IPS-20b (cell line): ENCODE results near the gene NOS2.

ENCODE experiments used
- H3K27ac ChIP-seq: one replicate; pipeline ENCODE4 v1.5.1; 2013; ENCODE audit warnings: low read length
- H3K27me3 ChIP-seq: 2 replicates; pipeline ENCODE4 v1.6.1; 2013; ENCODE audit warnings: mild to moderate bottlenecking, low read length, inconsistent platforms; ENCODE audit not compliant: insufficient read depth
- H3K36me3 ChIP-seq: 2 replicates; pipeline ENCODE4 v1.6.1; 2013; ENCODE audit warnings: low read depth, mild to moderate bottlenecking, inconsistent platforms, low read length, moderate library complexity; ENCODE audit not compliant: insufficient read depth
- H3K4me1 ChIP-seq: 2 replicates; pipeline ENCODE4 v1.6.1; 2013; ENCODE audit warnings: mild to moderate bottlenecking, control low read depth, inconsistent platforms, low read length, moderate library complexity; ENCODE audit not compliant: insufficient read depth
- H3K4me3 ChIP-seq: 2 replicates; pipeline ENCODE4 v1.5.1; 2013; ENCODE audit warnings: mild to moderate bottlenecking, low read length, inconsistent platforms
- H3K9ac ChIP-seq: 2 replicates; pipeline ENCODE4 v1.6.1; 2013; ENCODE audit warnings: low read depth, mild to moderate bottlenecking, inconsistent platforms, low read length, moderate library complexity
- H3K9me3 ChIP-seq: 2 replicates; pipeline ENCODE4 v1.6.1; 2013; ENCODE audit warnings: mild to moderate bottlenecking, low read depth, low read length, inconsistent platforms; ENCODE audit not compliant: insufficient read depth

NOS2 gene

GRCh38 chr17:27817731-27818130 is 17.4 kb upstream of the NOS2 start:
- no peak overlapping the region for H3K4me3 ChIP-seq
- H3K27ac ChIP-seq = no peak overlapping the region
- H3K27me3 ChIP-seq = no peaks in the 10 kb centered on the region
- peaks cover 14% of the 10 kb centered on the region; the same call in 1 of the 2 replicates for H3K9me3 ChIP-seq
- no peak overlapping the region for H3K9ac ChIP-seq
- H3K4me1 ChIP-seq = no peaks in the 10 kb centered on the region
- no peaks in the 10 kb centered on the region for H3K36me3 ChIP-seq

DNA sequence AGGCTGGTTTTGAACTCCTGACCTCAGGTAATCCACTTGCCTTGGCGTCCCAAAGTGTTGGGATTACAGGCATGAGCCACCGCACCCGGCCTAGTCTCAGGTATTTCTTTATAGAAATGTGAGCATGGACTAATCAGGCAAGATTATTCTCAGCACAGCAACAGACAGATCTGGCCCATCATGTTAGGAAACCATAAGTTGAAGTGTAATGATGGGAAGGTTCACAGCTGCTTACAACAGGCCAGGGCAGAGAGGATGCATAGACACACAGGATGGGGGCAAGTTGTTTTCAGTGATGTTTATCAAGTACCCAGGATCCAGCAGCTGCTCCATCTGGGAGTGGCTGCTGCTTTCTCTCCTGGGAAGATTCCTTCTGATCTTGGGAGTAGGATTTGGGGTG is 16.6 kb upstream of the NOS2 start:
- Histone ChIP-seq H3K4me1 (no peaks in the 10 kb centered on the region), H3K36me3 (no peaks in the 10 kb centered on the region), H3K9me3 (peaks cover 9% of the 10 kb centered on the region; the same call in 1 of the 2 replicates), H3K9ac (no peak overlapping the region), H3K4me3 (no peak overlapping the region), H3K27me3 (no peaks in the 10 kb centered on the region), H3K27ac (no peak overlapping the region)

GRCh38 chr17:27811961-27812360 is 11.6 kb upstream of the NOS2 start:
- no peak overlapping the region for H3K27ac ChIP-seq
- no peaks in the 10 kb centered on the region for H3K36me3 ChIP-seq
- no peaks in the 10 kb centered on the region; the same call in 1 of the 2 replicates for H3K4me1 ChIP-seq
- H3K9me3 ChIP-seq = no peaks in the 10 kb centered on the region
- no peak overlapping the region for H3K4me3 ChIP-seq
- H3K27me3 ChIP-seq = no peaks in the 10 kb centered on the region
- H3K9ac ChIP-seq = no peak overlapping the region

GRCh38 chr17:27810902-27811557 is 10.7 kb upstream of the NOS2 start:
- Histone ChIP-seq H3K36me3 (no peaks in the 10 kb centered on the region), H3K9me3 (no peaks in the 10 kb centered on the region), H3K9ac (no peak overlapping the region), H3K27ac (no peak overlapping the region), H3K4me1 (no peaks in the 10 kb centered on the region; the same call in 1 of the 2 replicates), H3K27me3 (peaks cover 5% of the 10 kb centered on the region; the same call in 1 of the 2 replicates), H3K4me3 (no peak overlapping the region)

DNA sequence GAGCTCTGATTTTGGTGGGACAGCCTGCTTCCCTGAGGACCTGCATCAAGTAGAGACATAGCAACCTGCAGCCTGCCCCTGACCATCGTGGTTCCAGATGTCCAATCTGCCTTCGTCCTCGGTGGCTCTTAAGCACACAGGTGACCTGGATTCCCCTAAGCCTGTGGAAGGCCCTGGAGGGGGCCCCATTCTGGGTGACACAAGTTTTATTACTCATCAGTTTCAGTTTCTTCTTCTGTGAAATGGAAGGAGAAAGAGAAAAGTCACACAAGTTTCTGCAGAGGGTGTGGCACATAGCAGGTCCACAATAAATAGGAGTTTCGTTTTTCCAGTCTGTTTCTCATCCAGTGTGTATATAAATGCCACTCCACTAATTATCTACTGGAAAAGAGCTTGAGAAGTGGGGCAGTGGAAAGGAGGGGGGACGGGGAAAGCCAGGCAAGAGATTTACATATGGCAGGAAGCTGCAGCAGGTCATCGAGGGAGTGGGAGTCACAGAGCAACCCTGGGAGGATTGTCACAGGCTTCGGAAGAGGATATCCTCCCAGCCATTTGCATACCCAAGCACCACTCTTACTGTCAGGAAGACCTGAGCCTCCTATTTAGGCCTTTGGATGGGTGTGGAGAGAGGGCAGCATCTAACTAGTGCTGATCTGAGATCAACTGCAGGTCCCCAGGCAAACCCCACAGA is 10.0 kb upstream of the NOS2 start:
- Histone ChIP-seq H3K4me1 (peaks cover 3% of the 10 kb centered on the region; the same call in 1 of the 2 replicates), H3K9me3 (no peaks in the 10 kb centered on the region), H3K27ac (no peak overlapping the region), H3K27me3 (peaks cover 5% of the 10 kb centered on the region; the same call in 1 of the 2 replicates), H3K4me3 (no peak overlapping the region), H3K36me3 (no peaks in the 10 kb centered on the region), H3K9ac (no peak overlapping the region)

DNA sequence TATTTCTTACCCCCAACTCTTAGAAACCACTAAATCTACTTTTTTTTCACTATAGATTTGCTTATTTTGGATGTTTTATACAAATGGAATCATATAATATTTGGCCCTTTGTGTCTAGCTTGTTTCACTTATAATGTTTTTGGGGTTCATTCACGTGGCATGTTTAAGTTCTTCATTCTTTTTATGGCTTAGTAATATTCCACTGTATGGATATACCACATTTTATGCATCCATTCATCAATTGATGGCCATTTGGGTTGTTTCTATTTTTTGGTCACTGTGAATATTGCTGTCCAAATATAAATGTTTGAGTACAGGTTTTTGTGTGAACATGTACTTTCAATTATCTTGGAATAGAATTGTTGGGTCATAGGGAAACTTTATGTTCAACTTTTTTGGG is 9.2 kb upstream of the NOS2 start:
- no peak overlapping the region for H3K9ac ChIP-seq
- H3K4me1 ChIP-seq = peaks cover 3% of the 10 kb centered on the region; the same call in 1 of the 2 replicates
- no peak overlapping the region for H3K27ac ChIP-seq
- H3K9me3 ChIP-seq = no peaks in the 10 kb centered on the region
- peaks cover 5% of the 10 kb centered on the region; the same call in 1 of the 2 replicates for H3K27me3 ChIP-seq
- H3K36me3 ChIP-seq = no peaks in the 10 kb centered on the region
- H3K4me3 ChIP-seq = no peak overlapping the region

GRCh38 chr17:27808628-27809027 is 8.3 kb upstream of the NOS2 start:
- H3K4me3 ChIP-seq = no peak overlapping the region
- H3K36me3 ChIP-seq = no peaks in the 10 kb centered on the region
- H3K9ac ChIP-seq = no peak overlapping the region
- H3K9me3 ChIP-seq = no peaks in the 10 kb centered on the region
- no peak overlapping the region for H3K27ac ChIP-seq
- peaks cover 5% of the 10 kb centered on the region; the same call in 1 of the 2 replicates for H3K27me3 ChIP-seq
- H3K4me1 ChIP-seq = peaks cover 3% of the 10 kb centered on the region; the same call in 1 of the 2 replicates

DNA sequence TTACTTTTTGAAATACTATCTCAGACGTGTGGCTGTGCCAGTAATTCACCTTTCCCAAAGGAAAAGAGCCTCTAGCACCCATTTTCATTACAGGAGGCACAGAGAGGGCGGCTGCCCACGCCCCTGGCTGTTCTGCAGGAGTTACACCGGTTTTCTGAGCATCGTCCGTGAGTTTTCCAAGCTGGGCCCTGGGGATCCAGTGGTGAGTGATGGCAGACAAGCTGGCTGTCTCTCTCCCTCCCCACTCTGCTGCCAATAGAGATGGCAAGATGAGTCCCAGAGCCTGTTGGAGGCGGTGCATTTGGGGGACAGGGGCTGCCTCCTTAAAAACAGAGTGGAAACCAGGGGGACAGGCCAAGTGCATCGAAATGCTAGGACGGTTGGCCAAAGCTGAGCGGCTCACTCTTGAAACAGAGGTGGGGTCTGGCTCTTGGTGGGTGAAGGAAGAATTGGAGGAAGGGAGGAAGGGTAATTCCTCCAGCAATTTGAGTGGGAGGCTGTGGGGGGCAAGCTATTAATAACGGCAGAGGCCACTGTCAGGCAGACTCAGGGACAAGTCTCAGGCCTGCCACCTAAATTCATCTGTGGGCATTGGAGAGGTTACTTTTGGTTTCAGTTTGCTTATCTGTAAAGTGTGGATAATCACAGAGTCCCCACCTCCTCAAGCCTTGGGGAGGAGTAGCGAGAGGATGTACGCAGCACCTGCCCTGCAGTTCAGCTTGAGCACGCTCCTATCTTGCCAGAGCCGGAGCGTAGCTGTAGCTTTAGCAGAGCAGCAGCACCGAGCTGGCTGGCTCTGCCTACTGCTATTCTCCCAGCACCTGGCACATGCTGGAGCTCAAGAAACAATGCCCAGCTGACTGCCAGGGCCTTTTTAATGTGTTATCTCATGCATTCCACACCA is 7.5 kb upstream of the NOS2 start:
- Histone ChIP-seq H3K9me3 (no peaks in the 10 kb centered on the region), H3K4me3 (no peak overlapping the region), H3K27ac (no peak overlapping the region), H3K9ac (no peak overlapping the region), H3K27me3 (peaks cover 5% of the 10 kb centered on the region; the same call in 1 of the 2 replicates), H3K4me1 (peaks cover 3% of the 10 kb centered on the region; the same call in 1 of the 2 replicates), H3K36me3 (no peaks in the 10 kb centered on the region)

DNA sequence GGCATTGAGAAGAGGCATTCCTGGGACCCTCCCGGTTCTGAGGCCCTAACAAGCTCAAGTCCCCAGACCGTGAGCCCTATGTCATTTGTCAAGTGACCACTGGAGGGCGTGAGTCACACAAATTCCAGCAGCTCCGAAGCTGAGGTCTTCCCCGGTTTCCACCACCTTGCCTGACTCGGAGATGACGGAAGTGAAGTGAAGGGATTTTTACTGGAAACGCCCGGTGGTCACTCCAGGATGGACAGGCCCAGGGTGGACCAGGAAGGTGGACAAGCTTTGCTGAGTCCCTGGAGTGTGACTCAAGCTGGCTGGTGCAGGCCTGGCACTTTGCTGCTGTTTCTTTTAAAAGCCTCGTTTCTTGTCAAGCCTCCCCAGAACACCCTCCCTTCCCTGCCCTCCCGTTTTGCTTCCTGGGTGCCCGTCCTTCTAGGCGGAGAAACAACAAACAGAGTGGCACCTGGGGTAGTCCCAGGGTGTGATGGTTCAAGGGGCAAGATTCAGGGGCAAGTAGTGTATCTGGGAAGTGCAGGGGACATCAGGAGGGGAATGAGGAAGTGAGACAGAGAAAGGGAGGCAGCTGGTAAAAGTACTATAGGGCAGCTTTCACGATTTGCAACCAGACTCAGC is 5.3 kb upstream of the NOS2 start:
- peak overlapping the region; percentile 43; the same call in 1 of the 2 replicates for H3K4me3 ChIP-seq
- H3K9me3 ChIP-seq = no peaks in the 10 kb centered on the region
- H3K27ac ChIP-seq = no peak overlapping the region
- H3K27me3 ChIP-seq = peaks cover 5% of the 10 kb centered on the region; the same call in 1 of the 2 replicates
- peaks cover 3% of the 10 kb centered on the region; the same call in 1 of the 2 replicates for H3K4me1 ChIP-seq
- no peaks in the 10 kb centered on the region for H3K36me3 ChIP-seq
- H3K9ac ChIP-seq = peak overlapping the region; percentile 14; the same call in 1 of the 2 replicates

DNA sequence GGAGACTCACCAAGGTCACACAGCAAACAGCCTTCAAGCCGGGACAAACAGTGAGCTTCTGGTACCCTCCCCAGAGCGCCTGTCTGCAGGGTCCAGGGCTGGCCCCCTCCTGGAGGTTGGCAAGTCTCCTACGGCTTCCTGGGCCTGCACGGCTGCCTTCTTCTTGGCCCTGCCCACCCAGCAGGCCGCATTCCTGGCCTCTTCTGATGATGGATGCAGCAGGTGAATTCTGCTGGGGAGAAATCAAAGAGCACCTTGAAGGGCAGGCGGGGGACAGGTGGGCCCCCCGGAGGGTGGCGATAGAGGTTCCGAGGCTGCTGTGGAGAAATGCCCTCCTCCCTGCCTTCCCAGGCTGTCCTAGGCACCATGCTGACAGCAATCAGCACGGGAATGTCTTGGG is 3.8 kb upstream of the NOS2 start:
- no peaks in the 10 kb centered on the region for H3K36me3 ChIP-seq
- no peaks in the 10 kb centered on the region for H3K9me3 ChIP-seq
- no peak overlapping the region for H3K27ac ChIP-seq
- no peak overlapping the region for H3K9ac ChIP-seq
- H3K4me1 ChIP-seq = peaks cover 3% of the 10 kb centered on the region; the same call in 1 of the 2 replicates
- peaks cover 5% of the 10 kb centered on the region; the same call in 1 of the 2 replicates for H3K27me3 ChIP-seq
- no peak overlapping the region for H3K4me3 ChIP-seq
